Fibroblast of pulmonary artery (primary cell): ENCODE results near the gene CEACAM20.
A peak's percentile ranks its signal among the peaks of the same experiment; 100 is the strongest.
"Not testable (repeated sequence)": the region's sequence is repeated elsewhere in the genome, so short reads cannot be mapped to it uniquely, and the experiment has no call there.

Experiments used
- DNase-seq: peaks from one replicate; pipeline ENCODE4 v3.0.0-alpha.2; 2010; ENCODE audit warnings: low read depth
- H3K4me3 ChIP-seq: replicated peaks from 2 replicates; pipeline ENCODE4 v1.5.1; 2011; ENCODE audit warnings: low read depth, mild to moderate bottlenecking, control low read depth, low read length, moderate library complexity
- CTCF ChIP-seq: IDR thresholded peaks from 2 replicates; pipeline ENCODE4 v1.5.1; 2011; ENCODE audit warnings: mild to moderate bottlenecking, control low read depth, low read length, inconsistent platforms; ENCODE audit errors: missing control alignments

Gene CEACAM20

GRCh38 chr19:44573183-44573582 lies 43.7 kb upstream of the CEACAM20 start:
- no peak for DNase-seq
- no peak overlapping the region for H3K4me3 ChIP-seq
- no peak for TF ChIP-seq CTCF

GRCh38 chr19:44572581-44572900 lies 43.1 kb upstream of the CEACAM20 start:
- no peak for DNase-seq
- H3K4me3 ChIP-seq: no peak overlapping the region
- TF ChIP-seq CTCF: no peak

- no peak overlapping the region for H3K4me3 ChIP-seq
- no peak for DNase-seq
- no peak for TF ChIP-seq CTCF
Observed at GRCh38 chr19:44571830-44572580, 42.5 kb upstream of the CEACAM20 start.

DNA sequence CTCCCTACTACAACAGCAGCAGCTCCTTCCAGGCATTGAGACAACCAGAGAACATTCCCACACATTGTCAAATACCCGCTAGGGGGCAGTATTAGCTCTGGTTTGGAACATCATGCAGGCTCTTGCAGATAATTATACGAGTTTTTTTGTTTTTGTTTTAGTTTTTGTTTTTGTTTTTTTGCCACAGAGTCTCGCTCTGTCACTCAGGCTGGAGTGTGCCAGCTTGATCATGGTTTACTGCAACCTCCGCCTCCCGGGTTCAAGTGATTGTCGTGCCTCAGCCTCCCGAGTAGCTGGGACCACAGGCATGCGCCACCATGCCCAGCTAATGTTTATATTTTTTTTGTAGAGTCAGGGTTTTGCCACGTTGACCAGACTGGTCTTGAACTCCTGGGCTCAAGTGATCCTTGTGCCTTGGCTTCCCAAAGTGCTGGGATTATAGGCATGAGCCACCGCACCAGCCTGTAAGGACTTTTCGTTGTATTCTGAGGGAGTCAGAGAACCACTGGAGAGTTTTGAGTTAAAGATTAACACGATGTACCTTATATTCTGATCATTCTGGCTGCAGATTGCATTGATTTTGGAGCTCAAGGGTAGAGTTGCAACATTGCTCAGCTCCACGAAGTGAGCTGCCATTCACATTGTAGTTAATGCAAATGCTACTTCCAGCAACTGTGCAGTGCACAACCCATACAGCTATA lies 41.7 kb upstream of the CEACAM20 start:
- no peak overlapping the region for H3K4me3 ChIP-seq
- DNase-seq: peak; percentile 91
- peak; percentile 78 for TF ChIP-seq CTCF

- DNase-seq: no peak
- TF ChIP-seq CTCF: no peak
- H3K4me3 ChIP-seq: no peak overlapping the region
Observed at GRCh38 chr19:44570603-44570983, 41.1 kb upstream of the CEACAM20 start.

DNA sequence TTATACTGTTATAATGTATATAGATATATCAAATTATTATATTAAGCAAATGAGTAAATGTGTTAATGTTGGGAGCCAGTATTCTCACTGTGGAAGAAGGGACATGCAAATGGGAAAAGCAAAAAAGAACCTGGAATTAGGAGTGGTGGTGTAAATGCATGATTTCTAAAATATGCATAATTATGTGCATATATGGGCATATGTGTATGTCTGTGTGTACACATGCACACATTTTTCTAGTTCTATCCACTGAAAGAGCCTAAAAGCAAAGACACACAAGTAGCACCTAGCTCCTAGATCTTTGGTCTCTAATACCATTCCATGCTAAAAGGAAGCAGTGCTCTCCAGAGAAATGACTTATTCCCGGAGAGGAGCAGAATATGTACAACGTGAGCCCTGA lies 38.3 kb upstream of the CEACAM20 start:
- TF ChIP-seq CTCF: no peak
- H3K4me3 ChIP-seq: no peak overlapping the region
- no peak for DNase-seq

DNA sequence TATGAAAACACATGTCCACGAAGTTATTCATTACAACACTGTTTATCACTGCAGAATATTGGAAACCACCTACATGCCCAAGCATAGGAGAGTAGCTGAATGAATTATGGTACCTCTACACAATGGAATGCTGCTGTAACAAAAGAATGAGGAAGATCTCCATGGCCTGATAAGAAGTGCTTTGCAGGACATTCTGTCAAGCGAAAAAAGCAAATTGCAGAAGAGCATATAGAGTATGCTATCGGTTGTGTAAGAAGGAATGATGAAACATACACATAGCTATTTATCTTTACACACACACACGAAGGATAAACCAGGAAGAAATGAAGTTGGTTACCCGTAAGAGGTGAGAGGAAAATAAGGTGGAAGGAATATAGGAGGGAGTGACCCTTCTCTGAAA lies 37.5 kb upstream of the CEACAM20 start:
- no peak for TF ChIP-seq CTCF
- DNase-seq: no peak
- H3K4me3 ChIP-seq: no peak overlapping the region

DNA sequence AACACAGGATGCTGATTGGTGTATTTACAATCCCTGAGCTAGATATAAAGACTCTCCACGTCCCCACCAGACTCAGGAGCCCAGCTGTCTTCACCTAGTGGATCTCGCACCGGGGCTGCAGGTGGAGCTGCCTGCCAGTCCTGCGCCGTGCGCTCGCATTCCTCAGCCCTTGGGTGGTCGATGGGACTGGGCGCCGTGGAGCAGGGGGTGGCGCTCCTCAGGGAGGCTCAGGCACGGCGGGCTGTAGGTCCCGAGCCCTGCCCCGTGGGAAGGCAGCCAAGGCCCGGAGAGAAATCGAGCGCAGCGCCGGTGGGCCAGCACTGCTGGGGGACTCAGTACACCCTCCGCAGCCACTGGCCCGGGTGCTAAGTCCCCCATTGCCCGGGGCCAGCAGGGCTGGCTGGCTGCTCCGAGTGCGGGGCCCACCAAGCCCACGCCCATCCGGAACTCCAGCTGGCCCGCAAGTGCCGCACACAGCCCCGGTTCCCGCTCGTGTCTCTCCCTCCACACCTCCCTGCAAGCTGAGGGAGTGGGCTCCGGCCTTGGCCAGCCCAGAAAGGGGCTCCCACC lies 33.7 kb upstream of the CEACAM20 start:
- DNase-seq, H3K4me3 ChIP-seq: not testable (repeated sequence)
